ENCODE data around the gene CCNB2.

The CCNB2 gene

DNA sequence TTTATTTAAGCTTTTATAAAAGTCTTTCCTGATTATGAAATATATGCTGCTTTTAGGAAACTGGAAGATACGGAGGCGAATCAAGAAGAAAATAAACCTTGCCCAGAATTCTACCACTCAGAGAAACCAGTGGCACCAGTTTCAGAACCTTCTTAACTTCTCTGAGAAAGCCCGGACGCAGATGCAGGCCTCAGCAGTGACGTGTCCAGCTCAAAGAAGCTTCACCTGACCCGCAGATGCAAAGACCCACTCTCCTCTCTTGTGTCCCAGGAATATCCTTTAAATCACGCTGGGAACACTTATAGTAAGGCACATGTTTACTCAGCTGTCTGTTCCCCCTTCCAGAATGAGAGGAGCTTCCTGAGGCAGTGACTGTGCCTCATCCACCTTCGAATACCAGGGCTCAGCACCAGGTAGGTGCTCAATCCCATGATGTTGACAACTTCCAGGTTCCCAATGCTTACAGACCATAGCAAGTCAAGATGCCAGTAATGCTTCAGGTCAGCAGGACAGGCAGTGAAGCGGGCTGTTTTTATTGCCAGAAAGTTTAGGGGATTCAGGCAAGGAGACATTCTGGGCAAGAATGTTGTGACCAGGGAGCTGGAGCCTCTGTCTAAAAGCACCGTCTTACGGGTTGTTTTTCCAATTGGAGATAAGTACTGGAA lies 61.8 kb downstream of the CCNB2 start:
- no peak for DNase-seq (ENCODE audit: low read depth)

DNA sequence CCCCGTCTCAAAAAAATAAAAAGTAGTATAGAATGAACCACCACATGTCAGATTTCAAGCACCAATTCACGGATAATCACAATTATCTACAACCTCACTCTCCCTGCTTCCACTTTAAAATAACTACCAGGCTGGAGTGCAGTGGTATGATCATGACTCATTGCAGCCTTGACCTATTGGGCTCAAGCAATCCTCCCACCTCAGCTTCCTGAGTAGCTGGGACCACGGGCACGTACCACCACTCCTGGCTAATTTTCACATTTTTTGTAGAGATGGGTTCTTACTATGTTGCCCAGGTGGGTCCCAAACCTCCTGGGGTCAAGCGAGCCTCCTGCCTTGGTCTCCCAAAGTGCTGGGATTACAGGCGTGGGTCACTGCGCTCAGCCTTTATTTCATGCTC lies 63.6 kb downstream of the CCNB2 start:
- no peak for DNase-seq (ENCODE audit: low read depth)

DNA sequence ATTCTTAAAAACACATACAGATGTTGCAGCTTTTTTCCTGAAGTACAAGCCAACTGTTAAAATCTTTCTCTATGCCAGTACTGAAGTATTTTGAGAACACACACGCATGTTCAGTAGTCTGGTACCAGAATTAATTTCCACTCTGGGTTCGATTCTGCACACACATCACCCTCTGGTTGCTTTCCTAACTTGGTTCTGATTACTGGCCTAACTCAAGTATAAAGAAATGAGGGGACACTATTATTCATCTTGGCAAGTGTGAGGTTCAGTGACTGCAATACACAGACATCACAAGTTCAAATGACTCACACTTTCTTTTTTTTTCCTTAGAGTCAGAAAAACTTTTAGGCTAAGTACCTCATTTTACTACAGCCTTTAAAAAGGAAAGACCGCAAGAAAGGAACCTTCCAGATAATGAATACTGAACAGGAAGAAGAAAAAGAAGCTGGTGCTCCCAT lies 64.3 kb downstream of the CCNB2 start:
- DNase-seq (ENCODE audit: low read depth): no peak

DNA sequence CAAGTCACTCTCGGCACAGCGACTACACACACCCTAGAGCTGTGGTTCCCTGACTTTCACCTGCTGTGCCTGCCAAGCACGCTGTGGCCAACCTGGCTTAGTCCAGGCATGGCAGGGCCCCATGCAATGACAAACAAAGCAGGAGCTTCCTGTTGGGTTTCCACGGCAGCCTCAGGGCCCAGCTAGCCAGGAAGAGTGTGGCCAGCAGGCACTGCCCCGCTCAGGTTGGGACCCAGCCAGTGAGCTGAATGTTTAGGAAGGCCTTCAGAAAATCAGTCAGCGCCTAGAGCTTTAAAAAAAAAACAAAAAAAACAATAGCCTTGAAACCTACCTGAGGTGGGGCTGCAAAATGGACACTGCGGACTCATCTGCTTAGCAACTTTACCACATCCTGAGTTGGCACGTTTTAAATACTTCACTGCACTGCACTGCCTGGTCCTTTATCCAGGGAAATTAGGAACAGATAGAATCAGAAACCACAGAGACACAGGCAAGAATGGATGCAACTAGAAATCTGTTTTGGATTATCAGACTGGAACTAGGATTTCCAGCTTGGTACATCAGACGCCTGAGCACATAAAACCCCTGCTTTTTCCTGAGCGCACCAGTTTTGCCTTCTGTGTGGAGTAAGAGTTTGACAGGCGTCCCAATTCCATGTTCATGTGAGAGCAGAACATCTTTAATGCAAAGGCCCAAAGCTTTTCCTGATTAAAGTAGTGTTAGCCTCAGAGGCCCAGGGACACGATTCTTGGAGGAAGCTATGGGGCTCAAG lies 65.5 kb downstream of the CCNB2 start:
- DNase-seq (ENCODE audit: low read depth): no peak

DNA sequence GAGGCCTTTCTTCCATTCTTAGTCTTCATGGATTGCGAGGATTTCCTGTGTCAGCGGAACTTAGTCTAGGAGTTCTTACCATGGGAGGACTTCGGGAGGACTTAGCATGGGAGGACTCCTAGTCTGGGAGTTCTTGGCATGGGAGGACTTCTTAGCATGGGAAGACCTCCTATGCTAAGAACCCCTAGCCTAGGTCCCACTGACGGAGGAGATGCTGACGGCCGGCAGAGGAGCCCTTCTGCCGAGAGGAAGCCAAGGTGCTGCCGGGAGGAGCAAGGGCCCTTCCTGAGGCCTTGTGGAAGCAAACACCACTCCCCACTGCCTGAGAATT lies 66.1 kb downstream of the CCNB2 start:
- DNase-seq (ENCODE audit: low read depth): no peak

DNA sequence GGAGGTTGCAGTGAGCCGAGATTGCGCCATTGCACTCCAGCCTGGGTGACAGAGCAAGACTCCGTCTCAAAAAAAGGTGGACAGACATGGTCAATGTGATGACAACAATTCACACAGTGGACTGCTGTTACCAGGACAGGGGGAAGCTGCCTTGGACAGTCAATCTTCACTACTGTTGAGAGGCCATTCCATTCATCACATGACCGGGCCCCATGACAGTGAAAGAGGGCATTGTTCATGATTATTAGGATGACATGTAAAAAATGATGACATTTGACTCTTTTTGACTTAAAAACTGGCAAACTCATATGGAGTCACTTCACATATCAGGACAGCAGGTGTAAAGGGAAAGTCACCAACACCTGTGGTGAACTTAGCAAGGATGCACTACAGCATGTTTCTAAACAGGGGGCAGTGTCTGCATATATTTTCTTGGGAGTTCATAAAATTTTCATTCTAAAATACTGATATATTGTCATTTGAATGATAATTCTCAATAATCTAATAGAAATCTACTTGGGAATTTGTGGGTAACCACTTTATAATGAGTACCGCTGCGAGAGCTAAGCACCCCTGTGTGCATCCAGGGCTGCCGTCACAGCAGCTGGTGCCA lies 67.4 kb downstream of the CCNB2 start:
- DNase-seq (ENCODE audit: low read depth): no peak

DNA sequence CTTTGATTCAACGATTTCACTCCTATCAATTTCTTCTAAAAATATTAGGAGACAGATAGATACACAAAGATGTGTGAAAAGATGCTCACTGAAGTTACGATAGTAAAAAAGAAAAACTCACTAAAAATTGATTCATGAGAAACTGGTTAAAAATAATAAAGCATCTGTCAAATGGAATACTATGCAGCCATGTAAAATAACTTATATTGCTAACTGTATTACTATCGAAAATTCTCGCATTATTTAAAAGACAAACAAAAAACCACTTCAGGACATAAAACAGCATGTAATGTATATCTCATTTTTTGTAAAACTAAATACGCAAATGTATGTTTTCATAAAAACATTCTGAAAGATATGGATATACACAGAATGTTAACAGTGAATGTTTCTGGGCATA lies 68.2 kb downstream of the CCNB2 start:
- no peak for DNase-seq (ENCODE audit: low read depth)

DNA sequence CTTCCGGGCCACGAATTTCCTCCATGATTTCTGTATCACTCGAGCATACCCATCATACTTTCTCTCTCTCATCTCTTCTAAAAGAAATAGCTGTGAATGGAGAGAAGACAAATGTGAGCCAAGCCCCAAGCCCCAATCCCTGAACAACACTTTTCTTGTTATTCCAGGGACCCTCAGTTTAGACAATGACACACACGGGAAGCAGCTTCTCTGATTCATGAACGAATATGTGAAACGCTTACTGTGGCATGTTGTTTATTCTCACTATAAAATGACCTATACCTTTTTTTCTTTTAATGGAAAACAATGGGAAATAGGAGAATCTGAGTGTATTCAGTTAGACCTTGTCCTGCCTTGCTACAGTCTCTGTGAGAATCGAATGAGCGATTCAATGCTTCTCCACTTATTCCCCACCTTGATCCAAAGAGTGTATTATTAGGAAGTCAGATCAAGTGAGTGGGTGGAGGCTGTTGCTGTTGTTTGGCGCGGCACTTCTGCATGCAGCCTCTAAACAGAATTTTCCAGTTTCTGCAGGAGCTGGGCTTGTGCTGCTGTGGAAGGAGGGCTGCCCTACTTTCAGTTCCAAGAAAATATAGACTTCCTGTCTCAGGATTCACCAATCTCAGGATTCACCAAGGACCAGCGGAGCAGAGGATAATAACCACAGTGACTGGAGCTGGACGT lies 69.3 kb downstream of the CCNB2 start:
- DNase-seq (ENCODE audit: low read depth): no peak

Measured in CMK (cell line).